ENCODE data around the gene PPP6R3. TPM values are rescaled to one million over a fixed set of nuclear protein-coding genes. Genes with fewer than 3 reads are reported as not detected.
A peak's percentile ranks its signal among the peaks of the same experiment; 100 is the strongest.

Gene PPP6R3
- total RNA-seq, 3 donors from 2014 or later (not counting 1 experiment from before 2014, with no cell fraction given): 148 to 176 (median 149) TPM

- no peaks in the 10 kb centered on the region for H3K36me3 Mint-ChIP-seq
These were observed 70.7 kb downstream of the PPP6R3 start for GRCh38 chr11:68531129-68531693.

GRCh38 chr11:68532727-68533369 lies 72.3 kb downstream of the PPP6R3 start:
- H3K4me1 Mint-ChIP-seq: peaks cover 70 to 75% of the 10 kb centered on the region in 2 donors
- no peaks in the 10 kb centered on the region for H3K27me3 Mint-ChIP-seq (ENCODE audit: low read depth in 2 of 2)

More at GRCh38 chr11:68531129-68531693, 70.7 kb downstream of the PPP6R3 start:
- H3K9me3 ChIP-seq (ENCODE audit: control insufficient read depth, insufficient read depth, low read length): no peaks in the 10 kb centered on the region
- Mint-ChIP-seq H3K27ac (peak overlapping the region; percentile 72 to 79), H3K27me3 (ENCODE audit: low read depth in 2 of 2) (no peaks in the 10 kb centered on the region), H3K4me1 (peaks cover 78 to 79% of the 10 kb centered on the region in 2 donors), H3K4me3 (no peak overlapping the region), H3K9me3 (no peaks in the 10 kb centered on the region)
- peaks cover 20% of the 10 kb centered on the region for H3K4me1 ChIP-seq (ENCODE audit: control insufficient read depth, insufficient read depth, low read length)
- DNase-seq: no peak
- intact Hi-C loops (cut with micrococcal nuclease): no loop called here
- peaks cover 9% of the 10 kb centered on the region for H3K36me3 ChIP-seq (ENCODE audit: control insufficient read depth, insufficient read depth, low read length)
- H3K27ac ChIP-seq (ENCODE audit: low read length): no peak overlapping the region
- 97% methylated on average over 4 of the region's 4 CpGs for WGBS (ENCODE audit: insufficient coverage)
- no peak overlapping the region for H3K4me3 ChIP-seq (ENCODE audit: low read length)
- H3K27me3 ChIP-seq (ENCODE audit: control insufficient read depth, insufficient read depth, low read length): no peaks in the 10 kb centered on the region
- TF ChIP-seq CTCF (IDR thresholded peaks at IDR 0.05): no peak
- ATAC-seq: no peak

GRCh38 chr11:68533945-68534344 lies 73.4 kb downstream of the PPP6R3 start:
- H3K4me3 Mint-ChIP-seq: no peak overlapping the region
- peak in 1 of 3 donors; percentile 55 for ATAC-seq
- peak overlapping the region; percentile 68 to 73 for H3K27ac Mint-ChIP-seq
- no peaks in the 10 kb centered on the region for H3K9me3 ChIP-seq (ENCODE audit: control insufficient read depth, insufficient read depth, low read length)
- H3K4me3 ChIP-seq (ENCODE audit: low read length): no peak overlapping the region
- peaks cover 4% of the 10 kb centered on the region for H3K4me1 ChIP-seq (ENCODE audit: control insufficient read depth, insufficient read depth, low read length)
- H3K27me3 Mint-ChIP-seq (ENCODE audit: low read depth in 2 of 2): no peaks in the 10 kb centered on the region
- H3K36me3 ChIP-seq (ENCODE audit: control insufficient read depth, insufficient read depth, low read length): peaks cover 24% of the 10 kb centered on the region
- H3K27ac ChIP-seq (ENCODE audit: low read length): no peak overlapping the region
- DNase-seq: no peak
- no peaks in the 10 kb centered on the region for H3K27me3 ChIP-seq (ENCODE audit: control insufficient read depth, insufficient read depth, low read length)
- peaks cover 59 to 66% of the 10 kb centered on the region in 2 donors for H3K4me1 Mint-ChIP-seq
- no peak for TF ChIP-seq CTCF (IDR thresholded peaks at IDR 0.05)
- H3K36me3 Mint-ChIP-seq: peaks cover 6% of the 10 kb centered on the region
- H3K9me3 Mint-ChIP-seq: no peaks in the 10 kb centered on the region
- WGBS (ENCODE audit: insufficient coverage): 73% methylated on average over 7 of the region's 7 CpGs
- intact Hi-C loops (cut with micrococcal nuclease): no loop called here

More at GRCh38 chr11:68532727-68533369, 72.3 kb downstream of the PPP6R3 start:
- Histone ChIP-seq H3K27ac (ENCODE audit: low read length) (no peak overlapping the region), H3K27me3 (ENCODE audit: control insufficient read depth, insufficient read depth, low read length) (no peaks in the 10 kb centered on the region), H3K9me3 (ENCODE audit: control insufficient read depth, insufficient read depth, low read length) (no peaks in the 10 kb centered on the region), H3K4me3 (ENCODE audit: low read length) (no peak overlapping the region), H3K4me1 (ENCODE audit: control insufficient read depth, insufficient read depth, low read length) (peaks cover 11% of the 10 kb centered on the region), H3K36me3 (ENCODE audit: control insufficient read depth, insufficient read depth, low read length) (peaks cover 13% of the 10 kb centered on the region)
- DNase-seq: no peak
- Mint-ChIP-seq H3K27ac (peak overlapping the region; percentile 68 to 72), H3K36me3 (peaks cover 4% of the 10 kb centered on the region), H3K4me3 (no peak overlapping the region), H3K9me3 (no peaks in the 10 kb centered on the region)
- no peak for ATAC-seq
- 97% methylated on average over 5 of the region's 5 CpGs for WGBS (ENCODE audit: insufficient coverage)
- no peak for TF ChIP-seq CTCF (IDR thresholded peaks at IDR 0.05)
- intact Hi-C loops (cut with micrococcal nuclease): no loop called here
